GM10847 (cell line): ENCODE measurements around the gene NGFR.

ENCODE experiments used
- POLR2A ChIP-seq: IDR thresholded peaks from 2 replicates; pipeline ENCODE4 v1.6.1; 2011; ENCODE audit not compliant: insufficient read length; ENCODE audit errors: extremely low read depth

NGFR gene, protein sequence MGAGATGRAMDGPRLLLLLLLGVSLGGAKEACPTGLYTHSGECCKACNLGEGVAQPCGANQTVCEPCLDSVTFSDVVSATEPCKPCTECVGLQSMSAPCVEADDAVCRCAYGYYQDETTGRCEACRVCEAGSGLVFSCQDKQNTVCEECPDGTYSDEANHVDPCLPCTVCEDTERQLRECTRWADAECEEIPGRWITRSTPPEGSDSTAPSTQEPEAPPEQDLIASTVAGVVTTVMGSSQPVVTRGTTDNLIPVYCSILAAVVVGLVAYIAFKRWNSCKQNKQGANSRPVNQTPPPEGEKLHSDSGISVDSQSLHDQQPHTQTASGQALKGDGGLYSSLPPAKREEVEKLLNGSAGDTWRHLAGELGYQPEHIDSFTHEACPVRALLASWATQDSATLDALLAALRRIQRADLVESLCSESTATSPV

DNA sequence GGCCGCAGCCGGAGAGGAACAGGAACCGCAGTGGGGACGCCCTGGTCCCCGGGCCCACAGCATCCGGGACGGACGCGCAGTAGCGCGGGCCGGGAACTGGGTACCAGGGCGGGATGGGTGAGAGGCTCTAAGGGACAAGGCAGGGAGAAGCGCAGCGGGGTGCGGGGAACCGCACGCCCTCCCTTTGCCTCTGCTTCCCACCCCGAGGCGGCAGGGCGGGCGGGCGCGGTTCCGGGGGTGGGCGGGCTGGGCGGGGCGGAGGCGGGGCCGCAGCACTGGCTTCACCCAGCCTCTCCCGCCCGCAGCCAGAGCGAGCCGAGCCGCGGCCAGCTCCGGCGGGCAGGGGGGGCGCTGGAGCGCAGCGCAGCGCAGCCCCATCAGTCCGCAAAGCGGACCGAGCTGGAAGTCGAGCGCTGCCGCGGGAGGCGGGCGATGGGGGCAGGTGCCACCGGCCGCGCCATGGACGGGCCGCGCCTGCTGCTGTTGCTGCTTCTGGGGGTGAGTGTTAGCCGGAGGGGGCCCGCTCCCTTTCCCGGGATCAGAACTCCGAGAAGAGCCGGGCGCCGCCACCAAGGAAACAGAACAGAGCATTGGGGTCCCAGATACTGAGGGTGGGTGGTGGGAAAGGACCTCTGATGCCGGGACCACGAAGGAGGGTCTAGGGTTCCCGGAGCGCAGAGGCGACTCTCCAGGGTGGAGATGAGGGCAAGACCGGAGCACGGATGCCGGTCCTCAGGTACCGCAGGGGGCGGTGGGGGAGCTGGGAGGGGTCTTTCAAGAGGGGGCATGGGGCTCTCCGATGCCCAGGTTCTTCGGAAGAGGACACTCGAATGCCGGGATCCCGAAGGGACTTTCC, at the start of gene NGFR:
Gene NGFR, plus strand, starts transcription at position 308 of the 856 bp plus-strand sequence. Its CDS starts 125 bp downstream, at position 433.
- peak; percentile 21 for TF ChIP-seq POLR2A

DNA sequence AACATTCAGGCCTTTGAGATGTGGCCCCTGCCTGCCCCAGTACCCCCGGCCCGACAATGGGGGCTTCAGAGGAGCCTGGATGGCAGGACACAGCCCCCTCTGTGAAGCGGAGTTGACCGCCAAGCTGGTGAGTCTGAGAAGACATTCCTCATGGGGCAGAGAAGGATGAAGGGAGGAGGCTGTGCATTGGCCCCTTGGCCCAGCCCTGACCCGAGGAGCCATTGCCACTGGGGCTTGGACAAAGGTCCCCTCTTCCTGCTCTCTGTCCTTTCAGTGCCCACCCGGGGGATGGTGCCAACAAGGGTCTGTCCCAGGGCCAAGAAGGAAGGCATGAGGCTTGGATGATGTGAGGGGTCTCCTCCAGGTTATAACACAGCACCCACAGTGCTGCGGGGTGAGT, 49.5 kb upstream of the NGFR start:
- TF ChIP-seq POLR2A, result no peak

DNA sequence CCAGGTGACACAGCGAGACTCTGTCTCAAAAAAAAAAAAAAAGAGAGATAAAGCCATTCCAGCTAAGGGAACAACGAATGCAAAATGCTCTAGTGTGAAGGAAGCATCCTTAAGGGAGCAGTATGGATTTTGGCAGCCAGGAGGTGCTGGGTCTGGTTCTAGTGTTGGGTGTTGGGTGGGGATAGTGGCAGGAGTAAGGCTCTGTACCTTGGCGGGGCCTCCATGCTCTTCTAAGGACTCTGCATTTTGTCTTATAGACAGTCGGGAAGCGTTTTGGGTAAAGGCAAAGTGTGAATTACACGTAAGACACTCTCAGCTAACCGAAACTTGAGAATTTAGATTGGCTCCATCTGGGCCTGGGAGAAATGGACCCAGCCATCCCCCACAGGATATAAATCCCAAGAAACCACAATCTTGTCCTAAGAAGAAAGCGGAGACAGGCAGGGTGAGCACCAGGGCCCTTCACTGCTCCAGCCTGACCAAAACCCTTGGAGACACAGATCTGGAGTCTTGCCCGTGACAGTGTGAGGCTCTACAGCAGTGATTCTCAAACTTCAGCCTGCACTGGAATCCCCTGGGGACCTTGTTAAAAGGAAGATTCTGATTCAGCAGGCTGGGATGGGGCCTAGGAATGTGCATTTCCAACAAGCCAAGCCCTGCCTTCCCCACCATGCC, 47.3 kb upstream of the NGFR start:
- no peak for TF ChIP-seq POLR2A

DNA sequence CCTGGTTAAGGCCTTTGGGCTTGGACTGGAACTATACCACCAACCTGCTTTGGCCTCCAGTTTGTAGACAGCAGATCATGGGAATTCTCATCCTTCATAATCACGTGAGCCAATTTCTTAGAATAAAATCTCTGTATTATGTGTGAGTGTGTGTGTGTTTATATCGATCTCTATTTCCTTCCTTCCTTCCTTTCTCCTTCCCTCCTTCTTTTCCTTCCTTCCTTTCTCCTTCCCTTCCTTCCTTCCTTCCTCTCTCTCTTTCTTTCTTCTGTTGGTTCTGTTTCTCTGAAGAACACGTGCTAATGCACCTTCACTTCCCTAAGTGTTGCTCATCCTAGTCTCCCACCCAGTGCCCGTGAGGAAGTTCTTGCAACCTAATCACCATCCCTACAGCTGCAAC, 44.9 kb upstream of the NGFR start:
- TF ChIP-seq POLR2A, result no peak

DNA sequence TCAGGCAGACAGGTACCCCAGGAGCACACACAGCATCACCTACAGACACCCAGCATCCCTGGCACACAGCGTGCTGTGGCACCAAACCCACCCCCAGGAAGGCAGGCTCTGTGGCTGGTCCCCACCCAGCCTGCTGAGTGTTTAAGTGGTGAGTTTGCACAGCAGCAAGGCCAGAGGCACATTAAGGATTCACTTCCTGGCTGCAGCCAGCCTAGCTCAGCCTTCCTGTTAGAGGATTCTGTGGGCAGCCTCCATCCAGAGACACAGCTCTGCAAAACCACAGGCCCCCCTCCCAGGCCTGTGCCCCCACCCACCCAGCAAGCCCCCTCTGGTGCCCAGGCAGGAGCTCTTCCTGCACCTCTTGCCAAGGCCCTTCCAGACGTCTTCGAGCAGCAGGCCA, 44.4 kb upstream of the NGFR start:
- TF ChIP-seq POLR2A, result no peak

DNA sequence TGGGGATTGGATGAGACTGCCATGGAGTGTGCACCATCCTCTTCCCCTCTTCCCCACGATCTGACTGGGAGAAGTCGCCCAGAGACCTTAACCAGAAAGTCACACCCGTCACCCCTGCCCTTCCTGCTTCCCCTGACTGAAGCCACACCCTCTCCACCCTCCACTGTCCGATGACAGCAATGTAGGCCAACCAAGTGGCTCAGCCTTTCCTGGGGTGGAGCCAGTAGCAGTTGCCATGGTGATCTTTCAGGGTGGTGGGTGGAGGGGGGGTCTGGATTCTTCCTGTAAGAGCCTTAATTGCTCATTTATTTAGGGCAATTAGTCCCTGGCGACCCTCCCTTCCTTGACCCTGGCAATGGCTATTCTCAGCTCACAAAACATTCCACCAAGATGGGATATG, 42.9 kb upstream of the NGFR start:
- no peak for TF ChIP-seq POLR2A

DNA sequence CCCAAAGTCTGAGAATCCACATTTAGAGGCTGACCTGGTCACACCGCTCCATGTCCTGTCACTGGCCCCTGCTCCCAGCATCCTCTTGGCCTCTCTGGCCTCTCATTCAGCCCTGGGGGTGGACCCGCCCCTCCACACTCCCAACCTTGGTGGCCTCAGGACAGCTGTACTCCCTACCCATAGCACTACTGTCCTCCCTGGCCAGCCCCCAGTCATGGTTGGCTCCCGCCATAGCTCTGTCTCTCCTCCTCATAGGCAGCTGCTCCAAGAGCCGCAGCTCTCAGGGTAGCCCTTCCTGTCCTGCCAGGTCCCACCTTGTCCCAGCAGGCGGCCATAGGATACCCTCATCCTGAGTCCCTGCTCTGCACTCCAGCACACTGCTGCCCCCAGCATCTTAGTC, 42.4 kb upstream of the NGFR start:
- TF ChIP-seq POLR2A, result no peak

DNA sequence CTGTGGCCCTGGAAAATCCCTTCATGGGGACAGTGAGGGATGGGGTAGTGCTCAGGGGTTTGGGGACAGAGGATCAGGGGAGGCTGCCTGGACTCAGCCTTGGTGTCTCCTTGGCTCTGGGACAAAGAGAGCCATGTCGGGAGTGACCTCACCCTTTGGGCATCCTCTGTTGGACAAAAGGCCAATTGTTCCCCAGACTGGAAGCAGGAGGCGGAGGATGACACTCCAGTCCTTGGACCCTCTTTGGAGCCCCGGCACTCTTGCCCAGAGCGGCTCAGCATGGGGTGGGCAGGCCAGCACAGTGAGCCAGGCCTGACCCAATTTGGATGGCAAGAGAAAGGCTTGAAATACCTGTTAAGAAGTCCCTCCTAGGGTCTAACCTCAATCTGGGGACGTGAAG, 41.0 kb upstream of the NGFR start:
- no peak for TF ChIP-seq POLR2A

DNA sequence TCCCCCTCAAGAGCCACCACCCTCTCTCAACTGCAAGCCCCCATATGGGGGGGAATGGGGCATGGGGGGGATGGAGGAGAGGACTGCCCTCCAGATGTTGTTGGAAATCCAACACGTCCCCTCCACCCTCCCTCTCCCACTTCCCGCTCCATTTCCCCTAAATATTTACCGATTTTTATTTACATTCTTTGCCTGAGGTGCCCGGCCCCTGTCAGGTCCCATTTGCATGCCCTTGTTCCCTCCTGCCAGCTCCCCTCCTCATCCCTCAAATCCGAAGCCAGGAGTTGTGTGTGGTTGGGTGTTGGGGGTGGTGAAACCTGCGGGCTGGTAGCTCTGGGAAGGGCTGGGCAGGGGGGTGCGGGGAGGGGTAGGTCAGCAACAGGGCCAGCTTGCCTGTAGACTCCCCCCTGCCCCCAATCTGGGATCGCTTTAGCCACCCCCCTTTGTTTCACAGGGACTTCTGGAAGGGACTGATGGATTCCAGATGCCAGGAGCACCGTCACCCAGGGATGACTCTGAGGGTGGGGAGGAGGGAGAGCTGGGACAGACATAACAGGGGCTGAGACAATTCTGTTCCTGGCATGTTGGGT, 39.7 kb upstream of the NGFR start:
- TF ChIP-seq POLR2A, result no peak

DNA sequence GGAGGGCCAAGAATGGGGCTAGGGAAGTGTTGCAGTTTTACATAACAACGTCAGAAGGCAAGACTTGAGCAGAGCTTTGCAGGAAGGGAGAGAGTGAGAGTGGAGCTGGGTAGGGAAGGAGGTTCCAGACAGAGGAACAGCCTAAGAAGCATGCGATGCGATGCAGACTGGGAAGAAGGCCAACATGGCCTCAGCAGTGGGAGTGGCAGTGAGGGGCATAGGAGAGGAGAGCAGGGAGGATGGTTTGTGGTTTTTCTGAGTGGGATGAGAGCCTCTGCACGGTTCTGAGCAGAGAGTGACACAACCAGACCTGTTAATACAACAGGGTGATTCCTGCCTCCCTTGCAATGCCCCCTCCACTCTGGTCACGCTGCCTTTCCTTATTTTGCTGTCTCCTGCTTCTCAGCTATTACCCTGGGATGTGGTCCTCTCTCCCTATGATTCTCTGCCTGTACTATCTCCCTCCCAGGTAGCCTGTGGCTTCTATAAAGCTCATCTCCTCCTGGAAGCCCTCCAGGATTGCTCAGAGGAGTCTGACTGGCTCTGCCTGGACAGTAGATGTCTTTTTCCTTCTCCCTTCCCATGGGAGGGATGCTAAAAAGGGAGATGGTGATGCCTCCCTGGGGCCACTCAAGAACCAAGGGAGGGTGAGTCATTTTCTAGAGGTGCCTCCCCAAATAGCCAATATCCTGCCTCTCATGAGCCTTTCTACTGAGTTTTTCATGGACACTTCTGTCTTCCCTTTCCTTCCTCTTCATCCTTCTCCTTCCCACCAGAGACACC, 38.7 kb upstream of the NGFR start:
- TF ChIP-seq POLR2A, result no peak

DNA sequence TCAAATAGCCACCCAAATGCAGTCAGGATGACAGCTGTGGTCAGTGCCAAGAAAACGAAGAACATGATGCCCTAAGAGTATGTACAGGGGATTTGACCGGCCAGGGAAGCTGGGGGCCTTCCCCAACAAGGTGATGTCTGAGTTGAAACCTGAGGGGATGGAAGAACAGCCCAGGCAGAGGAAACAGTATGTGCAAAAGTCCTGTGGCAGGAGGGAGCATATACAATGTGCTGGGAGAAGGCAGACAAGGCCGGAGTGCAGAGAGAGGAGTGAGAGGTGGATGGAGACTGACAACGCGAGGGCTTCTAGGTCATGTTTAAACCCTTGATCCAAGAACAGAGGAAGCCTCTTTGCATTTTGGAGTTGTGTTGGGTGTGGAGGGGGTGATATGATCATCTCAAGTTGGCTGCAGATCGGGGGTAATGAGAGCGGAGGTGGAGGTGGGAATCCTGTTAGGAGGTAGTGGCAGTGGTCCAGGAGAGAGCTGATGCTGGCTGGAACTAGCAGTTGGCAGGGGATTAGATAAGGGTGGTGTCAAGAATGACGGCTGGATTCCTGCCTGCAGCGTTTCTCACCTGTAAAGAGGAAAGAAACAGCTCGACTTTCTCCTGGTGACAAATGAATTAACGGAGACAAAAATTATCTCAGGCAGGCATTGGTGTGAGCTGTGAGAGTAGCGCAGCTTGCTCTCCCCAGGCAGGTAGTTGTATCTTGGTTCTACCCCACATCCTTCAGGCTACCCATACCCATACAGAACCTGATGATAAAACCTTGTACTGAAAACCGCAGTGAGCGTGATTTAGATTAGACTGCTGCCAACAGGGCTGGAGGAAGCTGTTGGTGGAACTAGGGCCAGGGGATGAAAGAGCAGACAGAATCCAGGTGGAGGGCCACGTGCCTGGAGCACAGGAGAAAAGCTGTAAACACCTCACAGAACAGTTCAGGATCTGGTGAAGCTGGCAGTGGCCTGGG, 37.2 kb upstream of the NGFR start:
- TF ChIP-seq POLR2A, result no peak

DNA sequence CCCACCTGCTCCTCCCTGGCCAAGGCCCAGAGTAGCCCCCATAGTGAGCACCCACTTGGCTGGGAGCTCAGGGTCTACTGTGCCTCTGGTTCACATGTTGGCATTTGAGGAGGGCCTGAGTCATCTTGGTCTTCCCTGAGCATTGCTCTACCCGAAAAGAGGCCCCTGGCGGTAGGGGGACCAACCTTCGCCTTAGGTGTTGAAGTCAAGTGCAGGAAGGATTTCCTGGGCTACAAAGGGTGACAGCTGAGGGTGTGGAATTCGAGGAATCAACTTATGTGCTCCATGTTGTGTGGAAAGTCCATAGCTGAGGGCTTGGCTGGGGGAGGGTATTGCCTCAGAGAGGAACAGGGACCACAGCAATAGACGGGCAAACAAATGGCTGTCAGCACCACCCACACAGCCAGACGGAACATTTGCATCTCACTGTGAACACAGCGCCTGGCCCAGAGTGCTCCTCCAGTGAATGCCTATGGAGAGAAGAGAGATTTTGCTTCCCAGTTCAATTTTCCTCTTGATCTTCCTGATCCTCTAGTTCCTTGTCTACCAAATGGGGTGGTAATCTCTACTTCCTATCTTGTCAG, 35.6 kb upstream of the NGFR start:
- TF ChIP-seq POLR2A, result no peak

DNA sequence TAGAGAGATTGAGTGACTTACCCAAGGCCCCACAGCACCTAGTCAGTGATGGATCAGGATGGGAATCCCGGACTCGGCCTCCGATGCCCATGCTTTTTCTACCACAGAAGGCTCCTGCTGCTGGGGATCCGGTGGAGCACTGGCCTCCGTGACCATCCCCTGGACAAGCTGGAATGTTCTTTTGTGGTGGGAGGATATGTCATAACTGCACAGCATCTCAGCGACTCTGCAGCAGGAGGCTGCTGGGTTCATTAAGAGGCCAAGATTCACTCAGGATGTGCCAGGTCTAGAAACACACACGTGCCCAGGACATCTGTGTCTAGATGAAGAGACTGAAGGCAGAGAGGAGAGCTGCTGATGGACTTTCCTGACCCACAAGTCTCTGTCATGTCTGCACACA, 34.7 kb upstream of the NGFR start:
- no peak for TF ChIP-seq POLR2A

DNA sequence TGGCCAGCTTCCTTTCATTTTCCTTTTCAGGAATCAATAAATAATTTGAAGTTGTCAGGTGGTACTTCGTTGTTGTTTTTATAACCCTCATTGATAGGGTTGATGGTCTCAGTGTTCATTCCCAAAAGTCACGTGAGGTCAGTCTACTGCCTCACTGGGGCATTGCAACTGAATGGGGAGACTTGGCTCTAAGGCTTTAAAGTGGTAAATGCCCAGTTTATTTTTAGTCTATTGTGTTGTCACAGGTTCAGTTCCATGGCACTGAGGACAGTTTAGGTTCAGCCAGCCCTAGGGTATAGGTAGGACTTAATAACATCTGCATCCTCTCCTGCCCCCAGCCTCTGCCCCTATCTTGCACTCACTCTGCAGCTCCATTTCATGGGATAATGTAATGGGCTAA, 33.5 kb upstream of the NGFR start:
- no peak for TF ChIP-seq POLR2A

DNA sequence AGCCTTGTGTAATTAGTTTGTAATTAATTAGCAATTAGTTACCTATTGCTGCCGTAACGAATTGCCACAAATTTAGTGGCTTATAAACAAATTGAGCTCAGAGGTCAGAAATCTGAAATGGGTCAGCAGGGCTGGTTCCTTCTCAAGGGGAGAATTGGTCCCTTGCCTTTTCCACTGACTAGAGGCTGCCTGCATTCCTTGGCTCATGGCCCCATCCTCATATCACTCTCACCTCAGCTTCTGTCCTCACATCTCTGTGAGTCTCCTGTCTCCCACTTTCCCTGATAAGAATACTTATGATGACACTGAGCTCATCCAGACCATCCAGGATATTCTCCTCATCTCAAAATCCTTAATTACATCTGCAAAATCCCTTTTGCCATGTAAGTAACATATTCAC, 31.0 kb upstream of the NGFR start:
- no peak for TF ChIP-seq POLR2A
